Esophagus muscularis mucosa (tissue), 4 donors: ENCODE data around the gene HIP1R. TPM values are rescaled to one million over a fixed set of nuclear protein-coding genes. Genes with fewer than 3 reads are reported as not detected.

Experiments used
- DNase-seq: peaks from one replicate; pipeline ENCODE4 v3.0.0-alpha.2; 2017; ENCODE audit errors: extremely low spot score
- H3K27ac ChIP-seq, 4 donors: fragments of 200-600 bp; sonication (generic); replicated peaks in 1 of 4; 1 replicate in 3 of 4; 2 replicates in 1 of 4; pipeline ENCODE4 v1.5.1; 2016 to 2019; ENCODE audit warnings: mild to moderate bottlenecking in 1 of 4
- H3K27me3 ChIP-seq, 4 donors: fragments of 200-600 bp; sonication (generic); one replicate each; pipeline versions ENCODE4 v1.5.1 to v1.6.0; 2016 to 2019
- H3K36me3 ChIP-seq, 4 donors: fragments of 200-600 bp; sonication (generic); one replicate each; pipeline ENCODE4 v1.5.1; 2016 to 2019
- H3K4me1 ChIP-seq, 4 donors: fragments of 200-600 bp; sonication (generic); one replicate each; pipeline ENCODE4 v1.5.1; 2016 to 2019
- H3K4me3 ChIP-seq, 4 donors: fragments of 200-600 bp; sonication (generic); 1 replicate in 2 of 4; 2 replicates in 2 of 4; pipeline ENCODE4 v1.5.1; 2016 to 2019; ENCODE audit warnings: mild to moderate bottlenecking in 4 of 4, moderate library complexity in 1 of 4
- H3K9me3 ChIP-seq, 4 donors: fragments of 200-600 bp; sonication (generic); 1 replicate in 3 of 4; 2 replicates in 1 of 4; pipeline ENCODE4 v1.5.1; 2016 to 2019
- CTCF ChIP-seq, 3 experiments: fragments of 200-600 bp in 2 of 3; fragments of 450-650 bp in 1 of 3; sonication (generic) in 2 of 3; IDR thresholded peaks; one replicate each; pipeline ENCODE4 v1.5.1; 2017 to 2019; ENCODE audit warnings: antibody characterized with exemption in 3 of 3, mild to moderate bottlenecking in 2 of 3, moderate library complexity in 1 of 3
- EP300 ChIP-seq: sonication (generic); formaldehyde crosslinking; IDR thresholded peaks from one replicate; pipeline ENCODE4 v1.6.1; 2017; ENCODE audit warnings: antibody characterized with exemption
- POLR2A ChIP-seq: fragments of 450-650 bp; IDR thresholded peaks from one replicate; pipeline ENCODE4 v1.6.1; 2017; ENCODE audit warnings: antibody characterized with exemption, moderate library complexity, mild to moderate bottlenecking, low read depth
- POLR2AphosphoS5 ChIP-seq, 2 donors: sonication (generic); formaldehyde crosslinking; IDR thresholded peaks; one replicate each; pipeline ENCODE4 v1.6.1; 2017; ENCODE audit warnings: antibody characterized with exemption in 2 of 2
- WGBS: methylation state at CpG from one replicate; pipeline ENCODE4 v1.1.5; 2018; 5-methylcytosine and 5-hydroxymethylcytosine counted together
- intact Hi-C: fragments of 100-400 bp; cut with DNase I; formaldehyde crosslinking; loops from one replicate; pipeline ENCODE4 v1.15.1; 2023
- total RNA-seq, 4 donors: library from RNA; depleted of rRNA; stranded (reverse); fragments of >200 nt; gene quantifications; one replicate each; pipeline versions ENCODE4 v1.1.0 to v1.2.1, GENCODE V29; 2016

HIP1R gene
- 10 to 100 TPM; 13.3 to 38.3 (median 23.7) TPM for total RNA-seq

GRCh38 chr12:122834921-122835749 is at the start of gene HIP1R:
TSS of gene HIP1R (plus strand) at chr12:122835457. CDS start at chr12:122835551, 94 bp downstream.
- Histone ChIP-seq H3K27ac (peak within 1 kb of the TSS; percentile 66 to 74 (median 72)), H3K27me3 (no peaks in the 10 kb centered on the region), H3K4me3 (peak within 1 kb of the TSS; percentile 81 to 83 (median 82)), H3K9me3 (no peaks in the 10 kb centered on the region), H3K4me1 (peaks cover 20 to 29% (median 22%) of the 10 kb centered on the region in 4 donors), H3K36me3 (no peaks in the 10 kb centered on the region)
- no peak for DNase-seq
- 0% methylated on average over 6 of the region's 85 CpGs for WGBS
- intact Hi-C loops: no loop called here
- TF ChIP-seq POLR2AphosphoS5 (IDR thresholded peaks at IDR 0.05): peak in 1 of 2 donors; percentile 35
- no peak for TF ChIP-seq EP300
- TF ChIP-seq POLR2A: no peak

GRCh38 chr12:122785503-122785902 is 49.8 kb upstream of the HIP1R start:
- no peak overlapping the region for H3K4me3 ChIP-seq
- no peaks in the 10 kb centered on the region for H3K27me3 ChIP-seq
- no peaks in the 10 kb centered on the region for H3K4me1 ChIP-seq
- intact Hi-C loops: no loop called here
- no peaks in the 10 kb centered on the region for H3K36me3 ChIP-seq
- no peak for TF ChIP-seq POLR2A
- no peak for TF ChIP-seq CTCF (IDR thresholded peaks at IDR 0.05)
- no peak for TF ChIP-seq POLR2AphosphoS5 (IDR thresholded peaks at IDR 0.05)
- H3K27ac ChIP-seq: no peak overlapping the region
- no peaks in the 10 kb centered on the region for H3K9me3 ChIP-seq
- DNase-seq: no peak
- 83% methylated on average over 7 of the region's 7 CpGs for WGBS

- H3K27me3 ChIP-seq: no peaks in the 10 kb centered on the region
- no peaks in the 10 kb centered on the region for H3K36me3 ChIP-seq
- WGBS: 85% methylated on average over 4 of the region's 4 CpGs
- TF ChIP-seq POLR2AphosphoS5 (IDR thresholded peaks at IDR 0.05): no peak
- no peak for TF ChIP-seq POLR2A
- TF ChIP-seq CTCF (IDR thresholded peaks at IDR 0.05): no peak
- no peak for TF ChIP-seq EP300
- no peak overlapping the region for H3K4me3 ChIP-seq
- intact Hi-C loops: no loop called here
- peak; percentile 26 for DNase-seq
- H3K27ac ChIP-seq: no peak overlapping the region
- H3K4me1 ChIP-seq: no peaks in the 10 kb centered on the region
- no peaks in the 10 kb centered on the region for H3K9me3 ChIP-seq
Measured at GRCh38 chr12:122788387-122788786, 46.9 kb upstream of the HIP1R start.

- WGBS: 86% methylated on average over 5 of the region's 5 CpGs
Measured at GRCh38 chr12:122789637-122790036, 45.6 kb upstream of the HIP1R start.

More at GRCh38 chr12:122789637-122790036, 45.6 kb upstream of the HIP1R start:
- H3K4me3 ChIP-seq: no peak overlapping the region
- no peak overlapping the region for H3K27ac ChIP-seq
- no peaks in the 10 kb centered on the region for H3K9me3 ChIP-seq
- no peak for DNase-seq
- no peaks in the 10 kb centered on the region for H3K27me3 ChIP-seq
- intact Hi-C loops: loop anchor here (5.0 to 10.0 kb wide), 2 partner anchors 65 to 163 kb away; no protein-coding TSS in a partner anchor
- peaks cover 0 to 5% (median 0%) of the 10 kb centered on the region in 4 donors for H3K4me1 ChIP-seq
- TF ChIP-seq POLR2AphosphoS5 (IDR thresholded peaks at IDR 0.05): no peak
- no peak for TF ChIP-seq EP300
- TF ChIP-seq CTCF (IDR thresholded peaks at IDR 0.05): no peak
- no peak for TF ChIP-seq POLR2A
- H3K36me3 ChIP-seq: no peaks in the 10 kb centered on the region
